ENCODE measurements around the gene ISG15.
"Not testable (repeated sequence)": the region's sequence is repeated elsewhere in the genome, so short reads cannot be mapped to it uniquely, and the experiment has no call there.

The ISG15 gene

GRCh38 chr1:975896-976683, 37.2 kb upstream of the ISG15 start:
- peak; percentile 87 for DNase-seq

DNA sequence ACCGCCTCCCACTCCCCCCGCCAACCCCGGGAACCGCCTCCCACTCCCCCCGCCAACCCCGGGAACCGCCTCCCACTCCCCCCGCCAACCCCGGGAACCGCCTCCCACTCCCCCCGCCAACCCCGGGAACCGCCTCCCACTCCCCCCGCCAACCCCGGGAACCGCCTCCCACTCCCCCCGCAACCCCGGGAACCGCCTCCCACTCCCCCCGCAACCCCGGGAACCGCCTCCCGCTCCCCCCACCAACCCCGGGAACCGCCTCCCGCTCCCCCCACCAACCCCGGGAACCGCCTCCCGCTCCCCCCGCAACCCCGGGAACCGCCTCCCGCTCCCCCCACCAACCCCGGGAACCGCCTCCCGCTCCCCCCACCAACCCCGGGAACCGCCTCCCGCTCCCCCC, 36.5 kb upstream of the ISG15 start:
- DNase-seq: not testable (repeated sequence)

DNA sequence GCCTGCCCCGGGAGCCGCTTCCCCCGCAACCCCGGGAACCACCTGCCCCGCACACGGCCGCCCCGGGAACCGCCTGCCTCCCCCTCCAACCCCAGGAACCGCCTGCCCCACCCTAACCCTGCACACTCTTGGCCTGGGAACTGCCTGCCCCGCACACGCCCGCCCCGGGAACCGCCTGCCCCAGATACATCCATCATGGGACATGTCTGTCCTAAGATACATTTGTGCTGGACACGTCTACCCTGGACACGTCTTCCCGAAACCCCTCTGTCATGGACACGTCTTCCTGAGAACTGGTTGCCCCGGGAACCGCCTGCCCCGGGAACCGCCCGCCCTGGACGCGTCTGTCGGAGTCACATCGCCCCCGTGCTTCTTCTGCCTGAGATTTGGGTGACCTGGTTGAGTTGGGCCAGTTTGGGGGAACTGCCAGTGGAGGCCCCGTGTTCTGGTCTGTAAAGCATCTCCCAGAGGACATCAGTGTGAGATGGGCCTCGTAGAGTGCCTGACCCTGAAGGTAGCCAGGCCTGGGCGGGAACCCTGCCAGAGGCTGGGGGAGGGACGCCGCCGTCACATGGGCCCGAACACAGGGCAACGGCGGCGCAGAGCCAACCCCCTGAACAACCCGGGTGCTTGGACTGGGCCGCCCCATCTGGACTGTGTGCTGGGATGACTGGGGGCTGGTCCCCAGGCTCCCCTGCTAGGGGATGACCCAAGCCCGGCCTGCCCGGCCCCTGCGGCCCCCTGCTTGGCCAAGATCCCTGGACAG, 35.0 kb upstream of the ISG15 start:
- no peak for DNase-seq

- no peak for DNase-seq
Observed at GRCh38 chr1:978835-979743, 34.2 kb upstream of the ISG15 start.

DNA sequence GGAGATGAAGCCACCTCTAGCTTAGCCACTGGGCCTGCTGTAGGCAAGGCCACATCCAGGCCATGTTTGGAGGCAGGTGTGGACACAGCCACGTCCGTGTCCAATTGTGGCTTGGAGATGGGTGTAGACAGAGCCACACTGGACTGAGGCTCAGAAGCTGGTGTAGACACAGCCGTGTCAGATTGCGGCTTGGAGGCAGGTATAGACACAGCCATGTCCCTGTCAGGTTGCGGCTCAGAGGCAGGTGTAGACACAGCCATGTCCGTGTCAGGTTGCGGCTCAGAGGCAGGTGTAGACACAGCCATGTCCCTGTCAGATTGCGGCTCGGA, 33.6 kb upstream of the ISG15 start:
- no peak for DNase-seq

- DNase-seq: no peak
Observed at GRCh38 chr1:980137-980571, 33.1 kb upstream of the ISG15 start.

- no peak for DNase-seq
Observed at GRCh38 chr1:980602-981395, 32.5 kb upstream of the ISG15 start.

GRCh38 chr1:981491-981954, 31.8 kb upstream of the ISG15 start:
- DNase-seq: no peak

GRCh38 chr1:981955-982558, 31.2 kb upstream of the ISG15 start, which contains the start of gene PERM1:
Gene PERM1 (minus strand): TSS chr1:982093. CDS start chr1:981029, 1,064 bp downstream.
- DNase-seq: no peak

- no peak for DNase-seq
Observed at GRCh38 chr1:982765-983436, 30.4 kb upstream of the ISG15 start.

DNA sequence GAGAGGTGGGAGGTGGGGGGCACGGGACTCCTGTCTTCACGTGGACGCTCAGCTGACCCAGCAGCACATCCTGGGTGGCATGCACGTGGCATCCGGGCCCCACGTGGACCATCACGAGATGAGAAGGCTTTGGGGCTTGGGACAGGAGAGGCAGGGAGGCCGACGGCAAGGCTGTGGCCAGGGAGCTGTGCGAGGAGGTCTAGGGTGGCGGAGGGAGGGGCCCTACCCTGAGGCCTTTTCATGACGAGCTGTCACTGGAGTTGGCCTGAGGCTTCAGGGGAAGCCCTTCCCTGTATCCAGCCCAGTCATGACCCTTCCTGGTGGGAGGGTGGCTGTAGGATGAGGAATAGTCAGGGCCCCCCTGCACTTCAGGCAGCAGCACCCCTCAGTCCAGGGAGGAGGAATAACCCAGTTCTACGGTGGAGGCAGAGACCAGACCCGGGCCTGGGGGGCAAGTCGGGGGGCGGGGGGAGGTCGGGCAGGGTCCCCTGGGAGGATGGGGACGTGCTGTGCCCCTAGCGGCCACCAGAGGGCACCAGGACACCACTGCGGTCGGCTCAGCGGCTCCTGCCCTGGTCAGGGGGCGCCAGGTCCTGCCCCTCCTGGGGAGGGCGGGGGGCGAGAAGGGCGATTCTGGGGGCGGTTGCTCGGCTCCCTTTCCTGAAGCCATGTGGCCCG, 29.4 kb upstream of the ISG15 start:
- DNase-seq: peak; percentile 54

- DNase-seq: no peak
Observed at GRCh38 chr1:984476-984814, 28.9 kb upstream of the ISG15 start.

DNA sequence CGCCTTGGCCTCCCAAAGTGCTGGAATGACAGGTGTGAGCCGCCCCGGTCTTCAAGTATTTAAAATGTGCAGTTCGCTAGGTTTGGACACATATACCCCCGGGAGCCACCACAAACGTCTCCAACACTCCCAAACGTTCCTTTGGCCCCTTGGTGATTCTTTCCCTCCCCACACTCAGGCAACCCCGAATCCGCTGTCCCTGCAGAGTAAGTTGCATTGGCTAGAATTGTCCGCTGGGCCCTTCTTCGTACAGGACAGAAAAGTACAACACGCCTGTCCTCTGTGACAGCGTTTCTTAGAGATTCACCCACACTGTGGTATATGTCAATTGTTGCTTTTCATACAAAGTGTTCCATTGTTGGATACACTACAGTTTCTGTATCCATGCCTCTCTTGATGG, 28.2 kb upstream of the ISG15 start:
- DNase-seq: no peak

- not testable (repeated sequence) for DNase-seq
Observed at GRCh38 chr1:988061-988460, 25.2 kb upstream of the ISG15 start.

GRCh38 chr1:991275-991674, 22.0 kb upstream of the ISG15 start:
- not testable (repeated sequence) for DNase-seq

DNA sequence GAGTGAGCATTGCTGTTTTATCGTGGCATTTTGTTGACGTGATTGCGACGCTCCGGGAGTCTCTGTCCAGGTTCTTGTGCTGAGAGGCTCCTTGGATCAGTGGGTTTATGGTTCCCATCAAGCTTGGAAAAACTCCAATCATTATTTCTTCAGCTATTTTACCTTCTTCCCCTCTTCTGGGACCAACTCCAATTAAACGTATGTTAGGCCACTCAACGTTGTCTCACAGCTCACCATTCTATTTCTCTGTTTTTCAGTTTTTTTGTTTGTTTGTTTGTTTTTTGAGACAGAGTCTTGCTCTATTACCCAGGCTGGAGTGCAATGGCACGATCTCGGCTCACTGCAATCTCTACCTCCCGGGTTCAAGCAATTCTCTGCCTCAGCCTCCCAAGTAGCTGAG, 21.4 kb upstream of the ISG15 start:
- no peak for DNase-seq

- no peak for DNase-seq
Observed at GRCh38 chr1:992362-992761, 20.9 kb upstream of the ISG15 start.

- no peak for DNase-seq
Observed at GRCh38 chr1:993379-993995, 19.8 kb upstream of the ISG15 start.

DNA sequence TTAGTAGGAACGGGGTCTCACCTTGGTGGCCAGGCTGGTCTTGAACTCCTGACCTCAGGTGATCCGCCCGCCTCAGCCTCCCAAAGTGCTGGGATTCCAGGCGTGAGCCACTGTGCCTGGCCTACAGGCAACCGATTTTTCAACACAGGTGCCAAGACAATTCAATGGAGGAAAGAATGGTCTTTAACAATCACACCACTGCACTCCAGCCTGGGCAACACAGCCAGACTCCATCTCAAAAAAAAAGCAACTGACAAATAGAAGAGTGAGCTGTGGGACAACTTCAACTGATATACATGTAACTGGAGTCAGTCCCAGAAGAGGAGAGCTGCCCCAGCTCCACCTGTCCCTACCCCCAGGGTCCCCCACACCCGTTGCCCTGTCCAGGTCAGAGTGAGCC, 18.8 kb upstream of the ISG15 start:
- not testable (repeated sequence) for DNase-seq

Measured in RPMI8226 (cell line).